ENCODE results near the gene GOLGA1. TPM values are rescaled to one million over a fixed set of nuclear protein-coding genes. Genes with fewer than 3 reads are reported as not detected.

GOLGA1 gene
- polyA plus RNA-seq, 1 of the 3 experiments (the other 2 are of a cell fraction): 10.0 TPM

DNA sequence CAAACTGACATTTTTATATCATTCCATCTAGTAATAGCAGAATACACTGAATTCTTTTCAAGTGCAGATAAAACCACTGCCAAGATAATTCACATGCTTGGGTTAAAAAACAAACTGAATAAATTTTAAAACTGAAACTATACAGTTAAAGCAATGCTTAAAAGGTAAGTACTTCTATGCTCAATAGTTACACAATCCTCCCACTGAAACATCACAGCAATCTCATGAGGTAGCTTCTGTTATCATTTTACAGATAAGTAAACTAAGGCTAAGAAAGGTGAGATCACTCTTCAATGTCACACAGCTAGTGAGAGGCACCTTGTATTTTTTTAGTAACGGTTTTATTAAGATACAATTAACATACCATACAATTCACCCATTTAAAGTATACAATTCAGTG, 13.4 kb upstream of the GOLGA1 start:
- Histone ChIP-seq H3K4me1 (ENCODE audit: control insufficient read depth in 1 of 2, insufficient read depth in 2 of 2, low read depth in 1 of 2, low read length in 1 of 2) (no peaks in the 10 kb centered on the region), H3K4me3 (ENCODE audit: low read depth in 2 of 2, low read length in 1 of 2) (no peak overlapping the region), H2AFZ (ENCODE audit: low read depth) (no peak overlapping the region), H3F3A (replicated peaks; ENCODE audit: insufficient read depth) (no peaks in the 10 kb centered on the region), H3K79me2 (ENCODE audit: insufficient read depth) (no peaks in the 10 kb centered on the region), H3K4me2 (no peak overlapping the region), H3K9ac (no peak overlapping the region), H3K9me3 (no peaks in the 10 kb centered on the region), H3K27ac (ENCODE audit: low read depth in 2 of 2, low read length in 1 of 2) (no peak overlapping the region), H3K36me3 (replicated peaks in 1 of 2; ENCODE audit: control insufficient read depth in 1 of 2, insufficient read depth in 2 of 2, low read length in 1 of 2) (peaks cover 0 to 7% of the 10 kb centered on the region in 2 experiments), H3K27me3 (ENCODE audit: insufficient read depth) (no peaks in the 10 kb centered on the region), H4K20me1 (ENCODE audit: insufficient read depth) (no peaks in the 10 kb centered on the region), H3K9me2 (no peaks in the 10 kb centered on the region)
- ChIA-PET POLR2A (no interaction called here), CTCF (no interaction called here)
- 95% methylated on average over 1 of the region's 1 CpG for WGBS (ENCODE audit: low lambda C conversion rate)
- DNase-seq: no peak
- TF ChIP-seq RXRA (IDR thresholded peaks at IDR 0.05; ENCODE audit: borderline replicate concordance, low read depth): no peak
- TF ChIP-seq RAD21 (IDR thresholded peaks at IDR 0.05; ENCODE audit: low read length): no peak
- TF ChIP-seq SMC3 (IDR thresholded peaks at IDR 0.05; ENCODE audit: low read depth, low read length): no peak
- TF ChIP-seq CHD2 (IDR thresholded peaks at IDR 0.05; ENCODE audit: low read length, partially characterized antibody): no peak
- no peak for TF ChIP-seq GABPA (IDR thresholded peaks at IDR 0.05; ENCODE audit: low read depth)
- no peak for TF ChIP-seq EZH2phosphoT487 (IDR thresholded peaks at IDR 0.05; ENCODE audit: borderline replicate concordance, low read depth)
- no peak for TF ChIP-seq SIN3A (IDR thresholded peaks at IDR 0.05; ENCODE audit: borderline replicate concordance, low read depth, low read length)
- TF ChIP-seq, protein P1, sequence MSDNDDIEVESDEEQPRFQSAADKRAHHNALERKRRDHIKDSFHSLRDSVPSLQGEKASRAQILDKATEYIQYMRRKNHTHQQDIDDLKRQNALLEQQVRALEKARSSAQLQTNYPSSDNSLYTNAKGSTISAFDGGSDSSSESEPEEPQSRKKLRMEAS (IDR thresholded peaks at IDR 0.05; ENCODE audit: low read depth): no peak
- TF ChIP-seq TEAD4 (IDR thresholded peaks at IDR 0.05; ENCODE audit: borderline replicate concordance, insufficient read depth): no peak

DNA sequence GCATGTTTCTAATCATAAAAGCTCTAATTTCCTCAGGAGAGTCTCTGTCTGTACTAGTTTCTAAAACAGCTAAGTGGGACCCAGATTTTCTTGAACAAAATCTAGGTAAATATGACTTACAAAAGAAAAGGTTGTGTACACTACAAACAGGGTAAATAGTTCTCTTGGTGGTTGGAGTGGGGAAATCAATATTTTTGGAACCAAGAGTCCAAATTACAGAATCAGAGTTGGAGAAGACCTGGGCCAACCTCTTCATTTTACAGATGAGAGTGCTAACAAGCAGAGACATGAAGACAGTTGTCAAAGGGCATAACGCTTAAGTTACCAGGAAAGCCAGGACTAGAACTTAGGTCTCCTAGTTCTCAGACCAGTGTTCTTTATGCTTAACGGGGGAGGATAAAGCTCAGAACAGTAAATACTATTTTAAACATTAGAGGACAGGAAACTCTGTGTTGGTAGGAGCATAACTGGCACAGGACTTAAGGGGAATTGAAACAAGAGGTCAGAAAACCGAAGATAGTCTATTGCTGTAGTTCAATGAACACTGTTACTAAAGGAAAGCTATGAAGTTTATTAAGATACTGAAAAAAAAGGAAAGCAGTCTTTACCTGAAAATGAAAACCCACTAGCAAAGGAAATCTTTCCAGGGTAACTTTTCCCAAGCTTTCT, 9.3 kb upstream of the GOLGA1 start:
- 92% methylated on average over 3 of the region's 3 CpGs for WGBS (ENCODE audit: low lambda C conversion rate)
- Histone ChIP-seq H3K9me3 (no peaks in the 10 kb centered on the region), H3F3A (replicated peaks; ENCODE audit: insufficient read depth) (no peaks in the 10 kb centered on the region), H3K4me2 (no peak overlapping the region), H3K9ac (no peak overlapping the region), H3K27ac (ENCODE audit: low read depth in 2 of 2, low read length in 1 of 2) (no peak overlapping the region), H3K4me3 (ENCODE audit: low read depth in 2 of 2, low read length in 1 of 2) (no peak overlapping the region), H3K36me3 (replicated peaks in 1 of 2; ENCODE audit: control insufficient read depth in 1 of 2, insufficient read depth in 2 of 2, low read length in 1 of 2) (no peaks in the 10 kb centered on the region), H4K20me1 (ENCODE audit: insufficient read depth) (no peaks in the 10 kb centered on the region), H3K9me2 (no peaks in the 10 kb centered on the region), H3K4me1 (ENCODE audit: control insufficient read depth in 1 of 2, insufficient read depth in 2 of 2, low read depth in 1 of 2, low read length in 1 of 2) (no peaks in the 10 kb centered on the region), H3K27me3 (ENCODE audit: insufficient read depth) (no peaks in the 10 kb centered on the region), H3K79me2 (ENCODE audit: insufficient read depth) (no peaks in the 10 kb centered on the region), H2AFZ (ENCODE audit: low read depth) (no peak overlapping the region)
- CTCF ChIA-PET: interaction anchor here (0.7 to 1.1 kb wide), 2 partner anchors 9 to 394 kb away, joined by 3 read pairs; partner anchors contain the start of gene GOLGA1
- POLR2A ChIA-PET: no interaction called here
- no peak for DNase-seq
- TF ChIP-seq EZH2phosphoT487 (IDR thresholded peaks at IDR 0.05; ENCODE audit: borderline replicate concordance, low read depth) (no peak), RCOR1 (IDR thresholded peaks at IDR 0.05; ENCODE audit: low read length) (no peak), RFX5 (IDR thresholded peaks at IDR 0.05; ENCODE audit: low read length) (no peak), FOSL2 (IDR thresholded peaks at IDR 0.05; ENCODE audit: borderline replicate concordance, low read depth) (no peak), TEAD4 (IDR thresholded peaks at IDR 0.05; ENCODE audit: borderline replicate concordance, insufficient read depth) (no peak), GATA2 (CRISPR knock-in tag; IDR thresholded peaks at IDR 0.05) (no peak), RXRA (IDR thresholded peaks at IDR 0.05; ENCODE audit: borderline replicate concordance, low read depth) (no peak), RAD21 (IDR thresholded peaks at IDR 0.05; ENCODE audit: low read length) (no peak), FOXM1 (IDR thresholded peaks at IDR 0.05; ENCODE audit: low read depth) (no peak)
- TF ChIP-seq, protein P2, sequence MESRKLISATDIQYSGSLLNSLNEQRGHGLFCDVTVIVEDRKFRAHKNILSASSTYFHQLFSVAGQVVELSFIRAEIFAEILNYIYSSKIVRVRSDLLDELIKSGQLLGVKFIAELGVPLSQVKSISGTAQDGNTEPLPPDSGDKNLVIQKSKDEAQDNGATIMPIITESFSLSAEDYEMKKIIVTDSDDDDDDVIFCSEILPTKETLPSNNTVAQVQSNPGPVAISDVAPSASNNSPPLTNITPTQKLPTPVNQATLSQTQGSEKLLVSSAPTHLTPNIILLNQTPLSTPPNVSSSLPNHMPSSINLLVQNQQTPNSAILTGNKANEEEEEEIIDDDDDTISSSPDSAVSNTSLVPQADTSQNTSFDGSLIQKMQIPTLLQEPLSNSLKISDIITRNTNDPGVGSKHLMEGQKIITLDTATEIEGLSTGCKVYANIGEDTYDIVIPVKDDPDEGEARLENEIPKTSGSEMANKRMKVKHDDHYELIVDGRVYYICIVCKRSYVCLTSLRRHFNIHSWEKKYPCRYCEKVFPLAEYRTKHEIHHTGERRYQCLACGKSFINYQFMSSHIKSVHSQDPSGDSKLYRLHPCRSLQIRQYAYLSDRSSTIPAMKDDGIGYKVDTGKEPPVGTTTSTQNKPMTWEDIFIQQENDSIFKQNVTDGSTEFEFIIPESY (IDR thresholded peaks at IDR 0.05; ENCODE audit: borderline replicate concordance, low read depth): no peak
- TF ChIP-seq, protein P3, sequence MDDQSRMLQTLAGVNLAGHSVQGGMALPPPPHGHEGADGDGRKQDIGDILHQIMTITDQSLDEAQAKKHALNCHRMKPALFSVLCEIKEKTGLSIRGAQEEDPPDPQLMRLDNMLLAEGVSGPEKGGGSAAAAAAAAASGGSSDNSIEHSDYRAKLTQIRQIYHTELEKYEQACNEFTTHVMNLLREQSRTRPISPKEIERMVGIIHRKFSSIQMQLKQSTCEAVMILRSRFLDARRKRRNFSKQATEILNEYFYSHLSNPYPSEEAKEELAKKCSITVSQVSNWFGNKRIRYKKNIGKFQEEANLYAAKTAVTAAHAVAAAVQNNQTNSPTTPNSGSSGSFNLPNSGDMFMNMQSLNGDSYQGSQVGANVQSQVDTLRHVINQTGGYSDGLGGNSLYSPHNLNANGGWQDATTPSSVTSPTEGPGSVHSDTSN (IDR thresholded peaks at IDR 0.05): no peak
- TF ChIP-seq, protein P4, sequence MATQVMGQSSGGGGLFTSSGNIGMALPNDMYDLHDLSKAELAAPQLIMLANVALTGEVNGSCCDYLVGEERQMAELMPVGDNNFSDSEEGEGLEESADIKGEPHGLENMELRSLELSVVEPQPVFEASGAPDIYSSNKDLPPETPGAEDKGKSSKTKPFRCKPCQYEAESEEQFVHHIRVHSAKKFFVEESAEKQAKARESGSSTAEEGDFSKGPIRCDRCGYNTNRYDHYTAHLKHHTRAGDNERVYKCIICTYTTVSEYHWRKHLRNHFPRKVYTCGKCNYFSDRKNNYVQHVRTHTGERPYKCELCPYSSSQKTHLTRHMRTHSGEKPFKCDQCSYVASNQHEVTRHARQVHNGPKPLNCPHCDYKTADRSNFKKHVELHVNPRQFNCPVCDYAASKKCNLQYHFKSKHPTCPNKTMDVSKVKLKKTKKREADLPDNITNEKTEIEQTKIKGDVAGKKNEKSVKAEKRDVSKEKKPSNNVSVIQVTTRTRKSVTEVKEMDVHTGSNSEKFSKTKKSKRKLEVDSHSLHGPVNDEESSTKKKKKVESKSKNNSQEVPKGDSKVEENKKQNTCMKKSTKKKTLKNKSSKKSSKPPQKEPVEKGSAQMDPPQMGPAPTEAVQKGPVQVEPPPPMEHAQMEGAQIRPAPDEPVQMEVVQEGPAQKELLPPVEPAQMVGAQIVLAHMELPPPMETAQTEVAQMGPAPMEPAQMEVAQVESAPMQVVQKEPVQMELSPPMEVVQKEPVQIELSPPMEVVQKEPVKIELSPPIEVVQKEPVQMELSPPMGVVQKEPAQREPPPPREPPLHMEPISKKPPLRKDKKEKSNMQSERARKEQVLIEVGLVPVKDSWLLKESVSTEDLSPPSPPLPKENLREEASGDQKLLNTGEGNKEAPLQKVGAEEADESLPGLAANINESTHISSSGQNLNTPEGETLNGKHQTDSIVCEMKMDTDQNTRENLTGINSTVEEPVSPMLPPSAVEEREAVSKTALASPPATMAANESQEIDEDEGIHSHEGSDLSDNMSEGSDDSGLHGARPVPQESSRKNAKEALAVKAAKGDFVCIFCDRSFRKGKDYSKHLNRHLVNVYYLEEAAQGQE (IDR thresholded peaks at IDR 0.05; ENCODE audit: low read depth, low read length): no peak
- TF ChIP-seq, protein P5, sequence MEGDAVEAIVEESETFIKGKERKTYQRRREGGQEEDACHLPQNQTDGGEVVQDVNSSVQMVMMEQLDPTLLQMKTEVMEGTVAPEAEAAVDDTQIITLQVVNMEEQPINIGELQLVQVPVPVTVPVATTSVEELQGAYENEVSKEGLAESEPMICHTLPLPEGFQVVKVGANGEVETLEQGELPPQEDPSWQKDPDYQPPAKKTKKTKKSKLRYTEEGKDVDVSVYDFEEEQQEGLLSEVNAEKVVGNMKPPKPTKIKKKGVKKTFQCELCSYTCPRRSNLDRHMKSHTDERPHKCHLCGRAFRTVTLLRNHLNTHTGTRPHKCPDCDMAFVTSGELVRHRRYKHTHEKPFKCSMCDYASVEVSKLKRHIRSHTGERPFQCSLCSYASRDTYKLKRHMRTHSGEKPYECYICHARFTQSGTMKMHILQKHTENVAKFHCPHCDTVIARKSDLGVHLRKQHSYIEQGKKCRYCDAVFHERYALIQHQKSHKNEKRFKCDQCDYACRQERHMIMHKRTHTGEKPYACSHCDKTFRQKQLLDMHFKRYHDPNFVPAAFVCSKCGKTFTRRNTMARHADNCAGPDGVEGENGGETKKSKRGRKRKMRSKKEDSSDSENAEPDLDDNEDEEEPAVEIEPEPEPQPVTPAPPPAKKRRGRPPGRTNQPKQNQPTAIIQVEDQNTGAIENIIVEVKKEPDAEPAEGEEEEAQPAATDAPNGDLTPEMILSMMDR (IDR thresholded peaks at IDR 0.05): no peak
